ENCODE data around the gene UBXN11.

DNA sequence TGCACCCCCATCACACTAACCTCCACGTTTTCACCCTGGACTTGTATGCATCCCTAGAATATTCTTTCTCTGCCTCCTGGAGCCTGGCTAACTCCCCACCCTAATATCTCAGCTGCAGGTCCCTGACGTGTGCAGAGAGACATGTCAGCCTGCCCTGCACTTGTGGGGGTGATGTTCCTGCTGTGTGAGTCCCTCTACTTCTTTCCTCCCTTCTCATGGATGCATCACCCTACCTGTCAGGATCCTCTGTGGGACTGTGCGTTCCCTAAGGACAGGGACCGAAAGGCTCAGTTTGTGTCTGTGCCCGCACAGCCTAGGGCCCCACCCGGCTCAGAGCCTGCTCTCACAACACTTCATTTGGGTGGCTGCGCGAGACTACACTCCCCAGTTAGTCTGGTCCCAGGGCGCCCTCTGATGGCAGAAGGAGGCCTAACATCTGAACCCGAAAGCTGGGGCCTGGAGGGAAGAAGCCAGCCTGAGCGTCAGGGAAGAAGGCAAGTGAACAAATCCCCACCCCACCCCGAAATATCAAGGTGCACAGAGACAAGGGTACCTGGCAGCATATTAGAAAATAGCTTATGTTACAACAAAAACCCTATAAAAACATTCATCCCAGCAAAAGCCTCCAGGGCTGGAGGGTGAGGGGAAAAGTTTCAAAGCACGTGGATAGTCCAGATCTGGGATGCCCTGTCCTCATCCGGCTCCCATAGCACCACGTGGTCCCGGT lies 15.0 kb upstream of the UBXN11 start:
- no peak for TF ChIP-seq EZH2 (IDR thresholded peaks at IDR 0.05; ENCODE audit: borderline replicate concordance, low read depth, low read length, severe bottlenecking)
- TF ChIP-seq, protein P1, sequence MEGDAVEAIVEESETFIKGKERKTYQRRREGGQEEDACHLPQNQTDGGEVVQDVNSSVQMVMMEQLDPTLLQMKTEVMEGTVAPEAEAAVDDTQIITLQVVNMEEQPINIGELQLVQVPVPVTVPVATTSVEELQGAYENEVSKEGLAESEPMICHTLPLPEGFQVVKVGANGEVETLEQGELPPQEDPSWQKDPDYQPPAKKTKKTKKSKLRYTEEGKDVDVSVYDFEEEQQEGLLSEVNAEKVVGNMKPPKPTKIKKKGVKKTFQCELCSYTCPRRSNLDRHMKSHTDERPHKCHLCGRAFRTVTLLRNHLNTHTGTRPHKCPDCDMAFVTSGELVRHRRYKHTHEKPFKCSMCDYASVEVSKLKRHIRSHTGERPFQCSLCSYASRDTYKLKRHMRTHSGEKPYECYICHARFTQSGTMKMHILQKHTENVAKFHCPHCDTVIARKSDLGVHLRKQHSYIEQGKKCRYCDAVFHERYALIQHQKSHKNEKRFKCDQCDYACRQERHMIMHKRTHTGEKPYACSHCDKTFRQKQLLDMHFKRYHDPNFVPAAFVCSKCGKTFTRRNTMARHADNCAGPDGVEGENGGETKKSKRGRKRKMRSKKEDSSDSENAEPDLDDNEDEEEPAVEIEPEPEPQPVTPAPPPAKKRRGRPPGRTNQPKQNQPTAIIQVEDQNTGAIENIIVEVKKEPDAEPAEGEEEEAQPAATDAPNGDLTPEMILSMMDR (IDR thresholded peaks at IDR 0.05; ENCODE audit: borderline replicate concordance, extremely low read depth, low read length, poor library complexity, severe bottlenecking): peak; percentile 96

Measured in DND-41 (cell line).